KMS-11 (cell line): ENCODE measurements around the gene RNF208.
A peak's percentile ranks its signal among the peaks of the same experiment; 100 is the strongest.

Source experiments
- H2AFZ ChIP-seq: fragments of 200-600 bp; sonication (generic); 2 replicates; pipeline ENCODE4 v1.6.1; 2016; ENCODE audit warnings: antibody characterized with exemption, mixed run types, low read depth
- H3K27ac ChIP-seq: fragments of 200-600 bp; sonication (generic); 2 replicates; pipeline ENCODE4 v1.6.1; 2016; ENCODE audit warnings: mild to moderate bottlenecking, mixed run types
- H3K27me3 ChIP-seq: fragments of 200-600 bp; sonication (generic); 2 replicates; pipeline ENCODE4 v1.6.1; 2017; ENCODE audit warnings: mild to moderate bottlenecking, low read depth, mixed run types, moderate library complexity; ENCODE audit not compliant: insufficient read depth
- H3K36me3 ChIP-seq: fragments of 200-600 bp; sonication (generic); 2 replicates; pipeline ENCODE4 v1.6.1; 2017; ENCODE audit warnings: mild to moderate bottlenecking, mixed run types; ENCODE audit not compliant: insufficient read depth
- H3K4me1 ChIP-seq: fragments of 200-600 bp; sonication (generic); 2 replicates; pipeline ENCODE4 v1.6.1; 2016; ENCODE audit warnings: mild to moderate bottlenecking, low read depth, mixed run types; ENCODE audit not compliant: poor library complexity, severe bottlenecking
- H3K4me2 ChIP-seq: fragments of 200-600 bp; sonication (generic); 2 replicates; pipeline ENCODE4 v1.7.0; 2016; ENCODE audit warnings: mild to moderate bottlenecking, mixed run types
- H3K4me3 ChIP-seq: fragments of 200-600 bp; sonication (generic); IDR thresholded peaks from 2 replicates; pipeline ENCODE4 v1.6.1; 2017; ENCODE audit warnings: low read depth, low read length, mixed read lengths; ENCODE audit not compliant: insufficient read depth
- H3K79me2 ChIP-seq: fragments of 200-600 bp; sonication (generic); 2 replicates; pipeline ENCODE4 v1.6.1; 2016; ENCODE audit warnings: low read depth, mixed run types; ENCODE audit not compliant: insufficient read depth
- H3K9ac ChIP-seq: fragments of 200-600 bp; sonication (generic); 2 replicates; pipeline ENCODE4 v1.6.1; 2016; ENCODE audit warnings: mild to moderate bottlenecking, mixed run types
- H4K20me1 ChIP-seq: fragments of 200-600 bp; sonication (generic); 2 replicates; pipeline ENCODE4 v1.6.1; 2016; ENCODE audit warnings: mild to moderate bottlenecking, mixed run types; ENCODE audit not compliant: insufficient read depth
- TF ChIP-seq, protein P1 (sequence below): fragments of 200-600 bp; sonication (generic); conservative IDR thresholded peaks from 2 replicates; pipeline ENCODE4 v1.6.1; 2017; ENCODE audit warnings: low read depth, mild to moderate bottlenecking, antibody characterized with exemption, low read length, moderate library complexity, mixed read lengths

Gene RNF208

GRCh38 chr9:137256856-137257255, 34.8 kb upstream of the RNF208 start:
- Histone ChIP-seq H4K20me1 (no peaks in the 10 kb centered on the region), H3K36me3 (no peaks in the 10 kb centered on the region), H3K27me3 (no peaks in the 10 kb centered on the region), H3K4me2 (no peak overlapping the region; the same call in 1 of the 2 replicates), H3K79me2 (peaks cover 15% of the 10 kb centered on the region), H3K4me1 (peaks cover 17% of the 10 kb centered on the region), H3K27ac (no peak overlapping the region), H2AFZ (no peak overlapping the region), H3K4me3 (no peak overlapping the region), H3K9ac (no peak overlapping the region)
- TF ChIP-seq, protein P1, sequence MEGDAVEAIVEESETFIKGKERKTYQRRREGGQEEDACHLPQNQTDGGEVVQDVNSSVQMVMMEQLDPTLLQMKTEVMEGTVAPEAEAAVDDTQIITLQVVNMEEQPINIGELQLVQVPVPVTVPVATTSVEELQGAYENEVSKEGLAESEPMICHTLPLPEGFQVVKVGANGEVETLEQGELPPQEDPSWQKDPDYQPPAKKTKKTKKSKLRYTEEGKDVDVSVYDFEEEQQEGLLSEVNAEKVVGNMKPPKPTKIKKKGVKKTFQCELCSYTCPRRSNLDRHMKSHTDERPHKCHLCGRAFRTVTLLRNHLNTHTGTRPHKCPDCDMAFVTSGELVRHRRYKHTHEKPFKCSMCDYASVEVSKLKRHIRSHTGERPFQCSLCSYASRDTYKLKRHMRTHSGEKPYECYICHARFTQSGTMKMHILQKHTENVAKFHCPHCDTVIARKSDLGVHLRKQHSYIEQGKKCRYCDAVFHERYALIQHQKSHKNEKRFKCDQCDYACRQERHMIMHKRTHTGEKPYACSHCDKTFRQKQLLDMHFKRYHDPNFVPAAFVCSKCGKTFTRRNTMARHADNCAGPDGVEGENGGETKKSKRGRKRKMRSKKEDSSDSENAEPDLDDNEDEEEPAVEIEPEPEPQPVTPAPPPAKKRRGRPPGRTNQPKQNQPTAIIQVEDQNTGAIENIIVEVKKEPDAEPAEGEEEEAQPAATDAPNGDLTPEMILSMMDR, result no peak

- Histone ChIP-seq H3K4me2 (peak overlapping the region; percentile 74), H4K20me1 (no peaks in the 10 kb centered on the region), H3K4me3 (no peak overlapping the region), H3K9ac (no peak overlapping the region), H3K27me3 (no peaks in the 10 kb centered on the region), H3K36me3 (no peaks in the 10 kb centered on the region), H3K27ac (no peak overlapping the region), H3K4me1 (peaks cover 17% of the 10 kb centered on the region), H3K79me2 (peaks cover 15% of the 10 kb centered on the region), H2AFZ (no peak overlapping the region)
- TF ChIP-seq, protein P1, result no peak
These were observed 34.3 kb upstream of the RNF208 start for GRCh38 chr9:137256362-137256761.

- peaks cover 17% of the 10 kb centered on the region for H3K4me1 ChIP-seq
These were observed 33.5 kb upstream of the RNF208 start for GRCh38 chr9:137255448-137256114.

GRCh38 chr9:137254624-137255447, 32.8 kb upstream of the RNF208 start, which contains the start of gene NELFB:
TSS of gene NELFB (plus strand) at chr9:137255327.
- Histone ChIP-seq H3K4me3 (no peak within 1 kb of the TSS), H3K27me3 (no peaks in the 10 kb centered on the region), H3K79me2 (peaks cover 15% of the 10 kb centered on the region), H4K20me1 (no peaks in the 10 kb centered on the region), H3K36me3 (no peaks in the 10 kb centered on the region), H3K9ac (peak within 1 kb of the TSS; percentile 71), H2AFZ (peak within 1 kb of the TSS; percentile 99), H3K4me2 (peak within 1 kb of the TSS; percentile 82), H3K4me1 (peaks cover 17% of the 10 kb centered on the region), H3K27ac (peak within 1 kb of the TSS; percentile 65)
- TF ChIP-seq, protein P1, result no peak

More at GRCh38 chr9:137255448-137256114, 33.5 kb upstream of the RNF208 start:
- peak overlapping the region; percentile 78 for H2AFZ ChIP-seq
- H3K27ac ChIP-seq, result peak overlapping the region; percentile 65
- no peaks in the 10 kb centered on the region for H3K36me3 ChIP-seq
- no peak overlapping the region for H3K4me3 ChIP-seq
- no peaks in the 10 kb centered on the region for H4K20me1 ChIP-seq
- TF ChIP-seq, protein P1, result no peak
- H3K27me3 ChIP-seq, result no peaks in the 10 kb centered on the region
- H3K9ac ChIP-seq, result peak overlapping the region; percentile 71
- H3K79me2 ChIP-seq, result peaks cover 15% of the 10 kb centered on the region
- H3K4me2 ChIP-seq, result peak overlapping the region; percentile 74
